HEK293 (cell line): ENCODE results near the gene RPL23.

Experiments
- CTCF ChIP-seq: fragments of 450-650 bp; formaldehyde crosslinking; IDR thresholded peaks from 2 replicates; pipeline ENCODE4 v1.5.1; 2016; ENCODE audit warnings: missing biosample characterization, missing genetic modification characterization
- FEZF1 ChIP-seq: fragments of 450-650 bp; formaldehyde crosslinking; IDR thresholded peaks from 2 replicates; pipeline ENCODE4 v1.5.1; 2016; ENCODE audit warnings: missing biosample characterization, missing genetic modification characterization
- HIC1 ChIP-seq: fragments of 450-650 bp; formaldehyde crosslinking; IDR thresholded peaks from 2 replicates; pipeline ENCODE4 v1.5.1; 2016; ENCODE audit warnings: missing biosample characterization, missing genetic modification characterization
- KLF7 ChIP-seq: fragments of 450-650 bp; formaldehyde crosslinking; IDR thresholded peaks from 2 replicates; pipeline ENCODE4 v1.5.1; 2016; ENCODE audit warnings: missing biosample characterization, missing genetic modification characterization, borderline replicate concordance
- PRDM1 ChIP-seq: fragments of 450-650 bp; formaldehyde crosslinking; IDR thresholded peaks from 2 replicates; pipeline ENCODE4; 2016; ENCODE audit warnings: missing biosample characterization, missing genetic modification characterization
- SP3 ChIP-seq: fragments of 450-650 bp; formaldehyde crosslinking; IDR thresholded peaks from 2 replicates; pipeline ENCODE4 v1.5.1; 2016; ENCODE audit warnings: missing biosample characterization, missing genetic modification characterization
- YY1 ChIP-seq: fragments of 450-650 bp; formaldehyde crosslinking; IDR thresholded peaks from 2 replicates; pipeline ENCODE4 v1.5.1; 2018; ENCODE audit warnings: missing biosample characterization, missing genetic modification characterization
- ZBTB17 ChIP-seq: fragments of 450-650 bp; formaldehyde crosslinking; IDR thresholded peaks from 2 replicates; pipeline ENCODE4 v1.5.1; 2016; ENCODE audit warnings: missing biosample characterization, missing genetic modification characterization
- ZBTB44 ChIP-seq: fragments of 450-650 bp; IDR thresholded peaks from 2 replicates; pipeline ENCODE4 v1.5.1; 2018; ENCODE audit warnings: missing biosample characterization, mild to moderate bottlenecking, missing genetic modification characterization
- ZBTB48 ChIP-seq: fragments of 450-650 bp; formaldehyde crosslinking; IDR thresholded peaks from 2 replicates; pipeline ENCODE4 v1.5.1; 2016; ENCODE audit warnings: missing biosample characterization, missing genetic modification characterization
- ZFP3 ChIP-seq: fragments of 450-650 bp; formaldehyde crosslinking; IDR thresholded peaks from 2 replicates; pipeline ENCODE4 v1.5.1; 2016; ENCODE audit warnings: low read depth, missing biosample characterization, missing genetic modification characterization
- ZNF133 ChIP-seq: fragments of 450-650 bp; formaldehyde crosslinking; IDR thresholded peaks from 2 replicates; pipeline ENCODE4 v1.5.1; 2016; ENCODE audit warnings: missing biosample characterization, missing genetic modification characterization
- ZNF148 ChIP-seq: fragments of 450-650 bp; formaldehyde crosslinking; IDR thresholded peaks from 2 replicates; pipeline ENCODE4 v1.5.0; 2017; ENCODE audit warnings: missing biosample characterization, missing genetic modification characterization, borderline replicate concordance
- ZNF169 ChIP-seq: fragments of 450-650 bp; formaldehyde crosslinking; IDR thresholded peaks from 2 replicates; pipeline ENCODE4 v1.5.1; 2016; ENCODE audit warnings: missing biosample characterization, missing genetic modification characterization
- ZNF174 ChIP-seq: fragments of 450-650 bp; formaldehyde crosslinking; IDR thresholded peaks from 2 replicates; pipeline ENCODE4 v1.5.0; 2017; ENCODE audit warnings: missing biosample characterization, mild to moderate bottlenecking, missing genetic modification characterization
- ZNF449 ChIP-seq: fragments of 450-650 bp; formaldehyde crosslinking; IDR thresholded peaks from 2 replicates; pipeline ENCODE4 v1.5.1; 2017; ENCODE audit warnings: missing biosample characterization, mild to moderate bottlenecking, missing genetic modification characterization, moderate library complexity
- ZNF501 ChIP-seq: fragments of 450-650 bp; formaldehyde crosslinking; IDR thresholded peaks from 2 replicates; pipeline ENCODE4 v1.5.1; 2016; ENCODE audit warnings: missing biosample characterization, missing genetic modification characterization
- ZNF518A ChIP-seq: fragments of 450-650 bp; formaldehyde crosslinking; conservative IDR thresholded peaks from 2 replicates; pipeline ENCODE4 v1.5.1; 2016; ENCODE audit warnings: low read depth, missing biosample characterization, missing genetic modification characterization
- ZNF530 ChIP-seq: fragments of 450-650 bp; formaldehyde crosslinking; IDR thresholded peaks from 2 replicates; pipeline ENCODE4 v1.5.1; 2016; ENCODE audit warnings: low read depth, missing biosample characterization, missing genetic modification characterization
- ZNF639 ChIP-seq: fragments of 450-650 bp; formaldehyde crosslinking; IDR thresholded peaks from 2 replicates; pipeline ENCODE4 v1.5.1; 2016; ENCODE audit warnings: missing biosample characterization, missing genetic modification characterization
- ZNF76 ChIP-seq: fragments of 450-650 bp; formaldehyde crosslinking; IDR thresholded peaks from 2 replicates; pipeline ENCODE4; 2016; ENCODE audit warnings: low read depth, missing biosample characterization, missing genetic modification characterization, borderline replicate concordance

The RPL23 gene

GRCh38 chr17:38853292-38854219 is at the start of gene RPL23 (continued):
- TF ChIP-seq ZNF530 (no peak), ZNF169 (tag by site-specific recombination) (no peak), FEZF1 (tag by site-specific recombination) (0 out of 2 replicates have a peak, but pooled peaks have one; percentile 9), HIC1 (tag by site-specific recombination) (peak; percentile 37; the same call in 1 of the 2 replicates), ZNF518A (tag by site-specific recombination) (peak; percentile 64), ZNF449 (tag by site-specific recombination) (no peak), SP3 (tag by site-specific recombination) (peak; percentile 88), KLF7 (tag by site-specific recombination) (no peak; the same call in 1 of the 2 replicates), ZNF174 (tag by site-specific recombination) (no peak), ZNF639 (tag by site-specific recombination) (no peak; the same call in none of the 2 replicates), ZBTB44 (tag by site-specific recombination) (peak; percentile 13; the same call in 1 of the 2 replicates), YY1 (tag by site-specific recombination) (peak; percentile 69), ZBTB17 (tag by site-specific recombination) (peak; percentile 89), ZBTB48 (tag by site-specific recombination) (peak; percentile 44; the same call in 1 of the 2 replicates), ZNF148 (tag by site-specific recombination) (no peak), ZNF133 (no peak), ZFP3 (tag by site-specific recombination) (no peak), ZNF501 (tag by site-specific recombination) (peak; percentile 84), PRDM1 (tag by site-specific recombination) (peak; percentile 74), ZNF76 (tag by site-specific recombination) (peak; percentile 87), CTCF (tag by site-specific recombination) (no peak)
